Uterus (tissue), 4 donors: Measurements from ENCODE around the gene MRPL43. TPM values are rescaled to one million over a fixed set of nuclear protein-coding genes. Genes with fewer than 3 reads are reported as not detected.

Source experiments
- DNase-seq, 2 donors: peaks; one replicate each; pipeline ENCODE4 v3.0.0-alpha.2; 2019 to 2020
- H3K27ac ChIP-seq, 2 donors: fragments of 200-600 bp; sonication (generic); 1 replicate in 1 of 2; 2 replicates in 1 of 2; pipeline ENCODE4 v1.5.1; 2016 to 2018
- H3K27me3 ChIP-seq, 2 donors: fragments of 200-600 bp; sonication (generic); one replicate each; pipeline ENCODE4 v1.5.1; 2018 to 2019; ENCODE audit warnings: control low read depth in 1 of 2
- H3K36me3 ChIP-seq, 2 donors: fragments of 200-600 bp; sonication (generic); one replicate each; pipeline ENCODE4 v1.5.1; 2019; ENCODE audit warnings: control low read depth in 1 of 2
- H3K4me1 ChIP-seq, 2 donors: fragments of 200-600 bp; sonication (generic); one replicate each; pipeline ENCODE4 v1.5.1; 2018 to 2019; ENCODE audit warnings: control low read depth in 1 of 2
- H3K4me3 ChIP-seq, 2 donors: fragments of 200-600 bp; sonication (generic); 1 replicate in 1 of 2; 2 replicates in 1 of 2; pipeline ENCODE4 v1.5.1; 2018 to 2019; ENCODE audit warnings: mild to moderate bottlenecking in 1 of 2
- H3K9me3 ChIP-seq, 2 donors: fragments of 200-600 bp; sonication (generic); one replicate each; pipeline ENCODE4 v1.5.1; 2019; ENCODE audit warnings: control low read depth in 1 of 2
- CTCF ChIP-seq, 4 experiments: fragments of 200-600 bp in 2 of 4; fragments of 450-650 bp in 2 of 4; sonication (generic) in 2 of 4; IDR thresholded peaks; one replicate each; pipeline ENCODE4 v1.5.1; 2016 to 2019; ENCODE audit warnings: antibody characterized with exemption in 4 of 4, mild to moderate bottlenecking in 2 of 4, moderate library complexity in 1 of 4
- POLR2A ChIP-seq, 2 donors: fragments of 450-650 bp; IDR thresholded peaks; one replicate each; pipeline ENCODE4 v1.6.1; 2016; ENCODE audit warnings: antibody characterized with exemption in 2 of 2, mild to moderate bottlenecking in 1 of 2, moderate library complexity in 1 of 2
- intact Hi-C: fragments of 100-400 bp; cut with DNase I; formaldehyde crosslinking; loops from one replicate; pipeline ENCODE4 v1.15.1; 2023; ENCODE audit warnings: low total_unique reads
- total RNA-seq, 4 donors: library from RNA; depleted of rRNA in 3 of 4; stranded (reverse); fragments of >200 nt in 3 of 4; gene quantifications; one replicate each; pipeline versions ENCODE4 v1.1.0 to v1.2.4, GENCODE V29; 2014 to 2023
- donor health status: DM: yes; HTN: yes; CAD: no.

MRPL43 gene
- total RNA-seq, 4 donors from 2014 or later = 36.9 to 134 (median 51.8) TPM

GRCh38 chr10:101022967-101023705, 35.8 kb upstream of the MRPL43 start:
- H3K4me3 ChIP-seq = no peak overlapping the region
- no peak for DNase-seq
- no peaks in the 10 kb centered on the region for H3K4me1 ChIP-seq
- H3K36me3 ChIP-seq = no peaks in the 10 kb centered on the region
- no peak for TF ChIP-seq CTCF (IDR thresholded peaks at IDR 0.05)
- TF ChIP-seq POLR2A (IDR thresholded peaks at IDR 0.05) = no peak
- H3K27ac ChIP-seq = no peak overlapping the region
- intact Hi-C loops = no loop called here
- H3K9me3 ChIP-seq = no peaks in the 10 kb centered on the region
- peaks cover 0 to 3% of the 10 kb centered on the region in 2 donors for H3K27me3 ChIP-seq

- no peak for TF ChIP-seq POLR2A (IDR thresholded peaks at IDR 0.05)
- TF ChIP-seq CTCF (IDR thresholded peaks at IDR 0.05) = no peak
- Histone ChIP-seq H3K27ac (no peak overlapping the region), H3K36me3 (no peaks in the 10 kb centered on the region), H3K4me3 (no peak overlapping the region), H3K9me3 (no peaks in the 10 kb centered on the region), H3K4me1 (no peaks in the 10 kb centered on the region), H3K27me3 (peaks cover 0 to 3% of the 10 kb centered on the region in 2 donors)
- no peak for DNase-seq
- intact Hi-C loops = no loop called here
Measured at GRCh38 chr10:101021692-101022251, 34.5 kb upstream of the MRPL43 start.

DNA sequence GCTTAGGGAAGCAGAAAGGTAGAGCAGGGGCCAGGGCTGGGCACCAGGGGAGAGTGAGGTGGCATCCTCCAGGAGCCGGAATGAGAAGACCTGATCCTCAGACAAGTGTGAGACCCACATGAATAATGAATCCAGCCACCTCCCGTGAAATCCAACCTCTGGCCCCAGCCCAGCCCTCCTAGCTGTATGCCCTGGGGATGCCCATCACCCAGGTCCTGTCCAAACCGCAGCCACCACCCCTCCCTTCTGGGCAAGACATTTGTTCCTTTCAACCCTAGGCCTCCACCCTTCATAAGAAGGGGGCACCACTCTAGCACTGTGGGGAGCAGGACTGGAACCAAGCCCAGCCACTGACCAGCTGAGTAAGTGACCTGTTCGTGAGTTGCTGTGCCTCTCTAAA, 33.9 kb upstream of the MRPL43 start:
- no peaks in the 10 kb centered on the region for H3K36me3 ChIP-seq
- H3K4me1 ChIP-seq = no peaks in the 10 kb centered on the region
- no peaks in the 10 kb centered on the region for H3K9me3 ChIP-seq
- no peak for DNase-seq
- H3K27me3 ChIP-seq = peaks cover 0 to 3% of the 10 kb centered on the region in 2 donors
- no peak overlapping the region for H3K27ac ChIP-seq
- intact Hi-C loops = no loop called here
- TF ChIP-seq POLR2A (IDR thresholded peaks at IDR 0.05) (no peak), CTCF (IDR thresholded peaks at IDR 0.05) (no peak)
- H3K4me3 ChIP-seq = no peak overlapping the region

DNA sequence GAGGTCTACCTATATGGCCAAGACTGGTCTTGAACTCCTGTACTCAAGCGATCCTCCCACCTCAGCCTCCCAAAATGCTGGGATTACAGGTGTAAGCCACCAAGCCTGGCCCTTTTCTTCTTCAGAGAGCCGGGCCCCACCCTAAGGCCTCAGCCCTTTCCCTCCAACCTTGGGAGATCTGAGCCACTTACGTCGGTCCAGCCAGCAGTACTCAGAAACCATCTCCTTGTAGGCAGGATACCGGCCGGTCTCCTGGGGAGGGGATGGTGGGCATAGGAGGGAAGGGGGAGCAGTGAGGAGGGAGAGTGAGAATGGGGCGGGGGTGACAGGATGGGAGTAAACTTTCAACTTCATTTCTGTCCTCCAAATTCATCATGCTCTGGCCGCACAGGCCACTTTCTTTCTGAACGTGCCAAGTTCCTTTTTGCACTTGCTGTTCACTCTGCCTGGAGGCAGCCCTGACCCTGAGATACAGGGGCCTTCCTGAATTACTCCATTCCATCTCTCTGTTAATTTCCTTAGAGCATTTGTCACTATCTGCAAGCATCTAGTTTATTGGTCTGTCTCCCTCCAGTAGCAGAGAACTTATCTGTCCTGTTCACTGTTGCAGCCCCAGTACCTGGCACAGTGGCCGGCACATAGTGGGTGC, 33.3 kb upstream of the MRPL43 start:
- H3K36me3 ChIP-seq = no peaks in the 10 kb centered on the region
- TF ChIP-seq POLR2A (IDR thresholded peaks at IDR 0.05) (no peak), CTCF (IDR thresholded peaks at IDR 0.05) (no peak)
- peaks cover 0 to 3% of the 10 kb centered on the region in 2 donors for H3K27me3 ChIP-seq
- H3K4me1 ChIP-seq = no peaks in the 10 kb centered on the region
- no peak for DNase-seq
- H3K9me3 ChIP-seq = no peaks in the 10 kb centered on the region
- no peak overlapping the region for H3K27ac ChIP-seq
- H3K4me3 ChIP-seq = no peak overlapping the region
- intact Hi-C loops = no loop called here

GRCh38 chr10:101019440-101019703, 32.1 kb upstream of the MRPL43 start:
- Histone ChIP-seq H3K4me1 (no peaks in the 10 kb centered on the region), H3K27me3 (peaks cover 0 to 3% of the 10 kb centered on the region in 2 donors), H3K27ac (no peak overlapping the region), H3K9me3 (no peaks in the 10 kb centered on the region), H3K36me3 (no peaks in the 10 kb centered on the region), H3K4me3 (no peak overlapping the region)
- TF ChIP-seq POLR2A (IDR thresholded peaks at IDR 0.05) (no peak), CTCF (IDR thresholded peaks at IDR 0.05) (no peak)
- DNase-seq = no peak
- intact Hi-C loops = no loop called here
